DOHH2 (cell line): ENCODE measurements around the gene GFM1.

Experiments
- H3F3A ChIP-seq: fragments of 200-600 bp; sonication (generic), shearing (Covaris generic); 2 replicates; pipeline ENCODE4 v1.6.0; 2016; ENCODE audit warnings: antibody characterized with exemption, mild to moderate bottlenecking; ENCODE audit not compliant: control insufficient read depth, insufficient read depth
- H3K27ac ChIP-seq: fragments of 200-600 bp; sonication (generic); 2 replicates; pipeline ENCODE4 v1.5.1; 2014; ENCODE audit warnings: low read depth, mild to moderate bottlenecking, low read length, moderate library complexity
- H3K27me3 ChIP-seq: fragments of 200-600 bp; sonication (generic); 2 replicates; pipeline ENCODE4 v1.6.1; 2014; ENCODE audit warnings: mild to moderate bottlenecking, low read length, mixed read lengths; ENCODE audit not compliant: control insufficient read depth
- H3K36me3 ChIP-seq: fragments of 200-600 bp; sonication (generic); 2 replicates; pipeline ENCODE4 v1.6.1; 2014; ENCODE audit warnings: mild to moderate bottlenecking, low read length, moderate library complexity, mixed read lengths; ENCODE audit not compliant: control insufficient read depth
- H3K4me1 ChIP-seq: fragments of 200-600 bp; sonication (generic); 2 replicates; pipeline ENCODE4 v1.6.1; 2014; ENCODE audit warnings: mild to moderate bottlenecking, low read length, mixed read lengths; ENCODE audit not compliant: control insufficient read depth
- H3K4me2 ChIP-seq: fragments of 200-600 bp; sonication (generic); 2 replicates; pipeline ENCODE4 v1.6.0; 2014; ENCODE audit warnings: mild to moderate bottlenecking, low read length, moderate library complexity
- H3K4me3 ChIP-seq: fragments of 200-600 bp; sonication (generic); 2 replicates; pipeline ENCODE4 v1.5.1; 2014; ENCODE audit warnings: mild to moderate bottlenecking, low read length, mixed read lengths
- H3K79me2 ChIP-seq: fragments of 200-600 bp; sonication (generic); 2 replicates; pipeline ENCODE4 v1.6.1; 2014; ENCODE audit warnings: mild to moderate bottlenecking, low read length, mixed read lengths; ENCODE audit not compliant: control insufficient read depth
- H3K9me2 ChIP-seq: fragments of 200-600 bp; sonication (generic); replicated peaks from 2 replicates; pipeline ENCODE4 v1.6.1; 2014; ENCODE audit warnings: mild to moderate bottlenecking, low read length, mixed read lengths; ENCODE audit not compliant: control insufficient read depth
- H3K9me3 ChIP-seq: fragments of 200-600 bp; sonication (generic); 2 replicates; pipeline ENCODE4 v1.6.1; 2014; ENCODE audit warnings: antibody characterized with exemption, low read length, mixed read lengths; ENCODE audit not compliant: control insufficient read depth, insufficient read depth
- H4K20me1 ChIP-seq: fragments of 200-600 bp; sonication (generic); 2 replicates; pipeline ENCODE4 v1.6.0; 2014; ENCODE audit warnings: low read depth, mild to moderate bottlenecking, antibody characterized with exemption, low read length, moderate library complexity; ENCODE audit not compliant: control insufficient read depth, insufficient read depth
- CTCF ChIP-seq: fragments of 200-600 bp; sonication (generic); IDR thresholded peaks from one replicate; pipeline ENCODE4 v1.5.1; 2014; ENCODE audit warnings: antibody characterized with exemption, mild to moderate bottlenecking, low read depth, low read length; ENCODE audit not compliant: poor library complexity, severe bottlenecking
- EZH2phosphoT487 ChIP-seq: fragments of 200-600 bp; sonication (generic); IDR thresholded peaks from 2 replicates; pipeline ENCODE4 v1.6.1; 2017; ENCODE audit warnings: borderline replicate concordance, mild to moderate bottlenecking, antibody characterized with exemption, low read length, moderate library complexity, mixed read lengths

GFM1 gene

DNA sequence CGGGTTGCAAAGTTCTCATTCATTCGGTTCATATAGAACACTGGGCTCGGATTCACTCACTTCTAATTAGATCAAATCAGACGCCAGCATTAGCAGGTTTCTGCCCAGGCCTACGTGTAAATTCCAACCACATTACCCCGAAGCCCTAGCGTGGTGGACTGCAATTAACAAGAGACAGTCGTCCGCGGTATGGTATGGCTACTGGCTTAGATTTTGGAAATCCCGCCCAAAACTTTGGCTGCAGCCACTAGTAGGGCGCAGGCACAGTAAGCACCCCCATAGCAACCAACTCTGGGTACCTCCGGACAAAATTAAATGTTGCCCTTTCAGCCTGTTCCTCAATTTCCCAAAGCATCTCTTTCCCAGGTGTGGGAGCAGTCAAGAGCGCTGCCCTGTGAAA is 87.2 kb downstream of the GFM1 start:
- H3K79me2 ChIP-seq = no peaks in the 10 kb centered on the region
- no peaks in the 10 kb centered on the region for H3K27me3 ChIP-seq
- peak overlapping the region; percentile 69 for H3K4me2 ChIP-seq
- H3K4me1 ChIP-seq = peaks cover 12% of the 10 kb centered on the region
- H3K36me3 ChIP-seq = no peaks in the 10 kb centered on the region
- TF ChIP-seq EZH2phosphoT487 (no peak), CTCF (no peak)
- no peak overlapping the region for H3K27ac ChIP-seq
- peak overlapping the region; percentile 60 for H3K4me3 ChIP-seq
- H3F3A ChIP-seq = no peaks in the 10 kb centered on the region
- H3K9me3 ChIP-seq = no peaks in the 10 kb centered on the region
- H3K9me2 ChIP-seq = no peaks in the 10 kb centered on the region
- H4K20me1 ChIP-seq = no peaks in the 10 kb centered on the region

- Histone ChIP-seq H4K20me1 (no peaks in the 10 kb centered on the region), H3K36me3 (no peaks in the 10 kb centered on the region), H3K4me1 (peaks cover 12% of the 10 kb centered on the region), H3K9me2 (no peaks in the 10 kb centered on the region), H3K27ac (no peak within 1 kb of the TSS), H3K9me3 (no peaks in the 10 kb centered on the region), H3K27me3 (no peaks in the 10 kb centered on the region), H3K4me2 (peak within 1 kb of the TSS; percentile 69), H3K79me2 (no peaks in the 10 kb centered on the region), H3F3A (no peaks in the 10 kb centered on the region), H3K4me3 (peak within 1 kb of the TSS; percentile 60)
- no peak for TF ChIP-seq EZH2phosphoT487
- TF ChIP-seq CTCF = no peak
These were observed 87.9 kb downstream of the GFM1 start, which contains the start of gene RARRES1 for GRCh38 chr3:158731938-158732855. Gene RARRES1 (minus strand): TSS chr3:158732457. CDS start chr3:158732415, 42 bp downstream.

DNA sequence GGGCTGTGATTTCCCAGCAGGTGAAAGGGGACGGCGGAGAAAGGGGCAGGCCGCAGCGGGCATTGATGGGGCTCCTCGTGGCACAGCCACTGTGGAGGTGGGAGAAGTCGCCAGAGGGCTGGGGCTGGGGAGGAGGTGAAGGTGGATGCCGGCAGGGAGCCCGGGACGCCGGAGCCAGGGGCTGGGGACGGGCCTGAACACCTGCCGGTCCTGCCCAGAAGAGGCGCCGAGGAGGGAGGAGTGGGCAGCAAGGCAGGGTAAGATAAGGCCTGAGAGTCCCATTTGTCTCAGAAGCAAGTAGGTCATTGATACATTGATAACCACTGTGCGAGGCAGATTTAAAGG is 88.5 kb downstream of the GFM1 start:
- peaks cover 7% of the 10 kb centered on the region for H3K4me1 ChIP-seq
- H4K20me1 ChIP-seq = no peaks in the 10 kb centered on the region
- H3F3A ChIP-seq = no peaks in the 10 kb centered on the region
- H3K36me3 ChIP-seq = no peaks in the 10 kb centered on the region
- no peaks in the 10 kb centered on the region for H3K79me2 ChIP-seq
- H3K9me2 ChIP-seq = no peaks in the 10 kb centered on the region
- TF ChIP-seq CTCF (no peak), EZH2phosphoT487 (no peak)
- no peaks in the 10 kb centered on the region for H3K9me3 ChIP-seq
- H3K4me2 ChIP-seq = no peak overlapping the region
- H3K27me3 ChIP-seq = no peaks in the 10 kb centered on the region
- no peak overlapping the region for H3K4me3 ChIP-seq
- H3K27ac ChIP-seq = no peak overlapping the region
